NT2/D1 (cell line): ENCODE data around the gene TCF23.
"Not testable (repeated sequence)": the region's sequence is repeated elsewhere in the genome, so short reads cannot be mapped to it uniquely, and the experiment has no call there.

ENCODE experiments used
- DNase-seq: peaks from one replicate; pipeline ENCODE4 v3.0.0-alpha.2; 2011; ENCODE audit warnings: low read depth, low spot score
- H3K27me3 ChIP-seq: 2 replicates; pipeline ENCODE4 v1.6.0; 2011; ENCODE audit warnings: mild to moderate bottlenecking; ENCODE audit not compliant: insufficient read length, insufficient read depth
- H3K36me3 ChIP-seq: 2 replicates; pipeline ENCODE4 v1.6.1; 2011; ENCODE audit warnings: mild to moderate bottlenecking, low read length, mixed read lengths; ENCODE audit not compliant: insufficient read depth, insufficient read length
- H3K4me1 ChIP-seq: 2 replicates; pipeline ENCODE4 v1.5.1; 2011; ENCODE audit not compliant: insufficient read depth, insufficient read length
- H3K4me3 ChIP-seq: 2 replicates; pipeline ENCODE4 v1.5.1; 2011; ENCODE audit warnings: low read depth; ENCODE audit not compliant: insufficient read length
- H3K9ac ChIP-seq: 2 replicates; pipeline ENCODE4 v1.6.0; 2011; ENCODE audit warnings: low read depth; ENCODE audit not compliant: insufficient read length
- H3K9me3 ChIP-seq: 2 replicates; pipeline ENCODE4 v1.5.1; 2011; ENCODE audit warnings: mild to moderate bottlenecking, low read length; ENCODE audit not compliant: insufficient read depth
- SUZ12 ChIP-seq: IDR thresholded peaks from 2 replicates; pipeline ENCODE4 v1.6.1; 2011; ENCODE audit not compliant: insufficient read length, insufficient read depth; ENCODE audit errors: extremely low read depth
- YY1 ChIP-seq: IDR thresholded peaks from 2 replicates; pipeline ENCODE4 v1.6.1; 2011; ENCODE audit not compliant: insufficient read length, insufficient read depth
- ZNF274 ChIP-seq: IDR thresholded peaks from 2 replicates; pipeline ENCODE4 v1.6.1; 2011; ENCODE audit warnings: mild to moderate bottlenecking, low read depth, low read length

TCF23 gene

DNA sequence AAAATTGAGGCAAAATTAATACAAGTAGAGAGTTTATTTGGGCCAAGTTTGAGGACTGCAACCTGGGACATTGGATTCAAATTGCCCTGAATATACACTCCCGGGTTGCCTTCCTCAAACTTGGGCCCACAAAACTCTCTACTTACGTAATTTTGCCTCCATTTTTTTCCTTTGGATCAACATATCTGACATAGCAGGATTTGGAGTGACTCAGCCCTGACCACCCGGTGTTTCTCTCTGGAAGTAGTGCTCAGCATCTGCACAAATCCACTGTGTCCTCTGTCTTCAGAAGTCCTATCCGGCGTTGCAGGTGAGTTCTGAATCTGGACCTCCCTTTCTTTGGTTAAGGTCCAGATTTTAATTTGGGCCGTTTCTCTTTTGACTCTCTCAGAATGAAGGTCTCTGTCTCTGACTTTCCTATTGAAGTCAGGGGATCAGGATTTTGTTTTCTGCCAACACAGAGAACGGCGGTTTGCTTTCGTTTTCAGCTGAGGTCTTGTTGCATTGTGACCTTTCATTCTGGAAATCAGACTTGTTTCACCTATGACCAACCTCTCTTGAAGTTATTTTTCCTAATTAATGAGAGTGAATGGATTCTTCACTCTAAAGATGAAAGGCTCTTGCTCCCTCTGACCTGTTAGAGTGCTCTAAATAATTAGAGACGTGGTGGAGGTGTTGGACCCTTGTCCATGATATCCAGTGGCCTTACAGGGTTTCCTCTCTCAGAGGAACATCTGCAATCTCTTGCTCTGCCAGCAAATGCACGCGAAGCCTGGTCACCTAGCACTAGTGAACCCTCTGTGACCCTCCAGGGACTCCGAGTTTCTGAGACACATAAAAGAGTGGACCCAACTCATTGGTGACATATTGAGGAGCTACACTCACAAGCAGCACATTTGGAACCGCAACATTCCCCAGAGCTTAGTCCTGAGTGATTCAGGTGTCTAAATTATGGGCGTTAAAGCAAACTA, 13.6 kb downstream of the TCF23 start:
- Histone ChIP-seq H3K27me3 (no peaks in the 10 kb centered on the region), H3K4me1 (peaks cover 3% of the 10 kb centered on the region), H3K9ac (no peak overlapping the region), H3K4me3 (no peak overlapping the region), H3K36me3 (no peaks in the 10 kb centered on the region), H3K9me3 (peaks cover 12% of the 10 kb centered on the region; the same call in 1 of the 2 replicates)
- no peak for TF ChIP-seq ZNF274
- TF ChIP-seq YY1: no peak
- TF ChIP-seq SUZ12: no peak
- no peak for DNase-seq

DNA sequence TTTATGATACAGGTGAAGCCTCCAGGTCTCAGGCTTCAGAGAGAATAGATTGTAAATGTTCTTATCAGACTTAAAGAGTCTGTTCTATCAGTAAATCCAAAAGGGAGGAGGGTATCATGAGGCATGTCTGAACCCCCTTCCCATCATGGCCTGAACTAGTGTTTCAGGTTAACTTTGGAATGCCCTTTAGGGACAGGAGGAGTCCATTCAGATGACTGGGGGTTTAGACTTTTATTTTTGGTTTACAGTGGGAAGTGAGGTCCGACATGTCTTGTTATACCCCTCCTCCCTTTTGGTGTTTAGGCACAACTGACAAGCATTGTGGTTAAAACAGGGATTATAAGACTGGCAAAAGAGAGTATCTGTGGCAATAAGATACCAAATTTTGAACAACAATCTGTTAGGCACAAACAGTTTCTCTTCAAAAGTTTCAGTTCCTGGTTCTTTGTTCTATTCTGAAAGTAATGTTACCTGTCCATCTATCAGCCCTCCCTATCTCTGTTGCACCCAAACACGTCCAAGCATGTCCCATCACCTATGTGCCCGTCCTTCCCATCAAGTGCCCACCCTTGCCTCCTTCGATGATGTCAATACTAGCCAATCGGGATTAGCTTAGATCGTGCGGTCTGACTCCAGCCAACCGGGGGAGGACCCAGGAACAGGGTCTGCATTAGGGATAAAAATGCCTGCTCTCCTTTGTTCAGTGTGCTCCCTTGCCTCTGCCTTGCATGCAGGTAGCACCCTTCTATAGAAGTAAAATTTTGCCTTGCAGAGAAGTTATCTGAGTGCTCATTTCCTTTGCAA, 16.4 kb downstream of the TCF23 start:
- H3K4me3 ChIP-seq: no peak overlapping the region
- H3K36me3 ChIP-seq: no peaks in the 10 kb centered on the region
- H3K27me3 ChIP-seq: no peaks in the 10 kb centered on the region
- no peak for TF ChIP-seq ZNF274
- TF ChIP-seq SUZ12: no peak
- TF ChIP-seq YY1: no peak
- no peaks in the 10 kb centered on the region for H3K4me1 ChIP-seq
- no peak for DNase-seq
- peaks cover 12% of the 10 kb centered on the region; the same call in 1 of the 2 replicates for H3K9me3 ChIP-seq
- no peak overlapping the region for H3K9ac ChIP-seq

DNA sequence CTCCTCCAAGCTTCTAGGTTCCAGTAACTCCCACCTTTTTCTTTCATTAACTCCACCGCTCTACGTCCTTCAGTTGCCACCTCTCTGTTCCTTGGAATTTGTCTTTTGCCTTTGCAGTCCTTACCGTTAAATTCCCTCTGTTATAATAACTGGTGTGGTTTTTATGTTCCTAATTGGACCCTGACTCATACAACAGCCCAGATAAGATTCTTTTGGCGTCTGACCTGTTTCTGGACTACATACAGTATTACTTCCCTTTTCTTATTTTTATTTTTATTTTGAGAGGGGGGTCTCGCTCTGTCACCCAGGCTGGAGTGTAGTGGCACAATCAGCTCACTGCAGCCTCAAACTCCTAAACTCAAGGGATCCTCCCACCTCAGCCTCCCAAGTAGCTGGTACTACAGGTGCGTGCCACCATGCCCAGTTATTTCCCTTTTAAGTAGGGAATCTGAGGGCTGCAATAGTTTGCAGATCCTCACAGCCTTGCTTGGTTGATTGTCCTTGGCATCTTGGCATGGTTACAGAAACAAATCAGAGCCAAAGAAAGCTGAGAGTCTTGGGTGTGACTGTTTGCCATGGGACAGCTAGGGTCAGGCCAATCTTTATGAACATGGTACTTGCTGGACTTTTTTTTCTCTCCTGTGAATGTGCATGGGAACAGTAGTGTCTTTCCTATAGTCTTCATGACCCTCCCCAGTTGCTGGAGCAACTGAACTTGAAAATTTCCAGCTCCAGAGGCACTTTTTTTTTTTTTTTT, 22.0 kb downstream of the TCF23 start:
- no peak overlapping the region for H3K4me3 ChIP-seq
- no peaks in the 10 kb centered on the region for H3K27me3 ChIP-seq
- 0 out of 2 replicates have a peak, but pooled peaks cover under 1% of the 10 kb centered on the region for H3K9me3 ChIP-seq
- H3K4me1 ChIP-seq: peaks cover 3% of the 10 kb centered on the region
- DNase-seq: no peak
- H3K9ac ChIP-seq: peak overlapping the region; percentile 2
- no peaks in the 10 kb centered on the region for H3K36me3 ChIP-seq
- no peak for TF ChIP-seq ZNF274
- no peak for TF ChIP-seq YY1
- TF ChIP-seq SUZ12: no peak

GRCh38 chr2:27171351-27171848, 22.6 kb downstream of the TCF23 start:
- H3K9me3 ChIP-seq: no peaks in the 10 kb centered on the region
- DNase-seq: no peak

DNA sequence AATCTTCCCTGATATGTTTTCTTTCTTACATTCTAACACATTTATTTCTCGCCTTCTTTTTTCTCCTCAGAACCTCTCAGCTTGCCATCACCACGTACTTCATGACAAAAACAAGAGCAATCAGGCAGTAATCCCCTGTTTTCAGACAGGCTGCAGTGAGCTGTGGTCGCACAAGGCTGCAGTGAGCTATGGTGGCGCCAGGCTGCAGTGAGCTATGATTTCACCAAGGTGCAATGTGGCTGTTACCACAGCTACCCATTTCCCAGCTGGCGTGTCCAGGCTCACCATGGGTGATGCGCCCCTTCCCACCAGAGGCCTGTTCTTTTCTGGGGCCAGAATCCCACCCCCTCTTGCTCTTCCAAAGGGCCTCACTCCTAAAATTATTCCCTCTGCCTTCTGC, 25.8 kb downstream of the TCF23 start:
- Histone ChIP-seq H3K9ac (no peak overlapping the region), H3K4me3 (no peak overlapping the region), H3K9me3 (no peaks in the 10 kb centered on the region), H3K4me1 (peaks cover 3% of the 10 kb centered on the region), H3K36me3 (no peaks in the 10 kb centered on the region), H3K27me3 (no peaks in the 10 kb centered on the region)
- DNase-seq: no peak
- TF ChIP-seq ZNF274 (no peak), SUZ12 (no peak), YY1 (no peak)

More at GRCh38 chr2:27171351-27171848, 22.6 kb downstream of the TCF23 start:
- Histone ChIP-seq H3K36me3 (no peaks in the 10 kb centered on the region), H3K4me1 (peaks cover 3% of the 10 kb centered on the region), H3K27me3 (no peaks in the 10 kb centered on the region), H3K9ac (no peak overlapping the region), H3K4me3 (no peak overlapping the region)
- TF ChIP-seq SUZ12 (no peak), YY1 (no peak), ZNF274 (no peak)

- no peak for DNase-seq
- peaks cover 3% of the 10 kb centered on the region for H3K4me1 ChIP-seq
- no peaks in the 10 kb centered on the region for H3K27me3 ChIP-seq
- no peaks in the 10 kb centered on the region for H3K9me3 ChIP-seq
- H3K9ac ChIP-seq: no peak overlapping the region
- no peak for TF ChIP-seq ZNF274
- no peak for TF ChIP-seq YY1
- no peak for TF ChIP-seq SUZ12
- no peaks in the 10 kb centered on the region for H3K36me3 ChIP-seq
- H3K4me3 ChIP-seq: no peak overlapping the region
Measured at GRCh38 chr2:27175330-27175729, 26.5 kb downstream of the TCF23 start.

- H3K9ac ChIP-seq, H3K36me3 ChIP-seq, H3K4me1 ChIP-seq, H3K9me3 ChIP-seq, H3K4me3 ChIP-seq, H3K27me3 ChIP-seq, DNase-seq: not testable (repeated sequence)
Measured at GRCh38 chr2:27175781-27176180, 27.0 kb downstream of the TCF23 start.
